Measurements from ENCODE around the gene PAQR4.

DNA sequence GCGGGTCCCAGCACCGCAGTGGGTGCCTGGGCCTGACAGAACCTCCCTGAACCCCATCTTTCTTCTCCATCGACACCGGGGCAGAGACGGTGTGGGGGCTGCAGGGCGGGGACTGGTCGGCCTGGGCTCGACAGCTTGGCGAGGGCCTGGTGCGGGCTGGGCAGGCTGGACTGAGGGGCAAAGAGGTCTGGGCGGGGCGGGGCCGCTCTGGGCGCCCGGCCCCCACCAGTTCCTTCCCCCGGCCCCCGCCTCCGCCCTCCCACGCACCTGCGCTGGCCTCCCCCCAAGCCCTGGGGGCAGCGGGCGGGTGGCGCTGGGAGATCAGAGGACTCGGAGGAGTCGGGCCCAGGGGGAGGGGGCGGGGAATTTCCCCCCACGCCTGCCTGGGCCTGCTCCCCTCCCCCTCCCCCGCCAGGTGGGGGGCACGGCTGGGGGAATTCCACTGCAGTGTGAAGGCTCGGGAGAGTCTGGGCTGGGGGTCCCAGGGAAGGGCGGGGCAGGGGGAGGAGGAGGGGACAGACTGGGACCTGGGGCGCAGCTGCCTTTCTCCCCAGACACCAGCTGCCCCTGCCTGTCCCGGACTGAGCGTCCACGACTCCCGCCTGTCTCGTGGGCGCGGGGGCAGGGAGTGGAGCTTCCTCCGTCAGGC is 6.0 kb upstream of the PAQR4 start:
- TF ChIP-seq CTCF (IDR thresholded peaks at IDR 0.05) = no peak
- TF ChIP-seq POLR2AphosphoS5 (IDR thresholded peaks at IDR 0.05) = no peak
- TF ChIP-seq EP300 (IDR thresholded peaks at IDR 0.05) = no peak
- TF ChIP-seq POLR2A (IDR thresholded peaks at IDR 0.05) = no peak
